ENCODE measurements around the gene KRT77. TPM values are rescaled to one million over a fixed set of nuclear protein-coding genes. Genes with fewer than 3 reads are reported as not detected.

Gene KRT77
- total RNA-seq, 1 donor from 2014 or later = not detected

DNA sequence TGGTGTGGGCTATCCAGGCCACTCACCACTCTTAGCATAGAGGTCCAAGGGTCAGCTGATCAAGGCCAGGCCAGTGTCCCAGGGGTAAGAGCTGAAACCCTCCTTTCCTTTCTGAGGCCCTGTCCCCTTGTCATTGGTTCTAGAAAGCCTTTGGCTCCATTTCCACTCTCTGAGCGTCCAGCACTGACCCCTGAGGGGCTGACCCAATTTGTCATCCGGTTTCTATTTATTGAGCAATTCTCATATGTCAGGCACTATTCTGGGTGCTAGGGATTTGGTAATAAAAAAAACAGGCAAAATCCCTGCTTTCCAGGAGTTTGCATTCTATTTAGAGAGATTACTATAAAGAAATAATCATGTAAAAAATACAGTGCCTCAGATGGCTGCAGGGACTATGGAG lies 3.4 kb downstream of the KRT77 start:
- Mint-ChIP-seq H3K36me3 (ENCODE audit: unreplicated experiment) (no peaks in the 10 kb centered on the region), H3K27me3 (ENCODE audit: unreplicated experiment) (peaks cover 52% of the 10 kb centered on the region), H3K4me3 (ENCODE audit: unreplicated experiment) (no peak overlapping the region), H3K4me1 (ENCODE audit: unreplicated experiment) (no peaks in the 10 kb centered on the region), H3K9me3 (ENCODE audit: unreplicated experiment) (no peaks in the 10 kb centered on the region), H3K27ac (ENCODE audit: unreplicated experiment) (no peak overlapping the region)
- no peak for DNase-seq (ENCODE audit: extremely low spot score, unreplicated experiment)
- TF ChIP-seq, protein P1, sequence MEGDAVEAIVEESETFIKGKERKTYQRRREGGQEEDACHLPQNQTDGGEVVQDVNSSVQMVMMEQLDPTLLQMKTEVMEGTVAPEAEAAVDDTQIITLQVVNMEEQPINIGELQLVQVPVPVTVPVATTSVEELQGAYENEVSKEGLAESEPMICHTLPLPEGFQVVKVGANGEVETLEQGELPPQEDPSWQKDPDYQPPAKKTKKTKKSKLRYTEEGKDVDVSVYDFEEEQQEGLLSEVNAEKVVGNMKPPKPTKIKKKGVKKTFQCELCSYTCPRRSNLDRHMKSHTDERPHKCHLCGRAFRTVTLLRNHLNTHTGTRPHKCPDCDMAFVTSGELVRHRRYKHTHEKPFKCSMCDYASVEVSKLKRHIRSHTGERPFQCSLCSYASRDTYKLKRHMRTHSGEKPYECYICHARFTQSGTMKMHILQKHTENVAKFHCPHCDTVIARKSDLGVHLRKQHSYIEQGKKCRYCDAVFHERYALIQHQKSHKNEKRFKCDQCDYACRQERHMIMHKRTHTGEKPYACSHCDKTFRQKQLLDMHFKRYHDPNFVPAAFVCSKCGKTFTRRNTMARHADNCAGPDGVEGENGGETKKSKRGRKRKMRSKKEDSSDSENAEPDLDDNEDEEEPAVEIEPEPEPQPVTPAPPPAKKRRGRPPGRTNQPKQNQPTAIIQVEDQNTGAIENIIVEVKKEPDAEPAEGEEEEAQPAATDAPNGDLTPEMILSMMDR (IDR thresholded peaks at IDR 0.05) = no peak

DNA sequence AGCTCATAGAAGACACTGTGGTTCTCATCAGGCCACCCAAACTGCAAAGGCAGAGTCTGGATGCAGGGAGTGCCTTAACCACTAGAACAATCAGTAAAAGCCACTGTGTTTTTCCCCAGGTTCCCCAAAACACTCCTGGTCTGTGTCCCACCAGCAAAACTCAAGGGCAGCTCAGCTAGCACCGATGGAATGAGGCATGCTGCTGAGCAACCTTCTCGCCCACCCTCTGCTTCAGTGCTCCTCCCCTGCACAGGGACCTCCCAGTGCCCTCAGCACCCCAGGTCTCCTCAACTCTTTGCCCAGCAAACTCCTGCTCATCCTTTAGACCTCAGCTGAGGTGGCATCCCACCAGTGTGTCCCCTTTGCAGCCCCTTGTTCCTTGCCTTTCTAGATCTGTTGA lies 4.0 kb downstream of the KRT77 start:
- Mint-ChIP-seq H3K36me3 (ENCODE audit: unreplicated experiment) (no peaks in the 10 kb centered on the region), H3K4me3 (ENCODE audit: unreplicated experiment) (no peak overlapping the region), H3K4me1 (ENCODE audit: unreplicated experiment) (no peaks in the 10 kb centered on the region), H3K27me3 (ENCODE audit: unreplicated experiment) (peaks cover 56% of the 10 kb centered on the region), H3K9me3 (ENCODE audit: unreplicated experiment) (no peaks in the 10 kb centered on the region), H3K27ac (ENCODE audit: unreplicated experiment) (no peak overlapping the region)
- no peak for DNase-seq (ENCODE audit: extremely low spot score, unreplicated experiment)
- TF ChIP-seq, protein P1 (IDR thresholded peaks at IDR 0.05) = no peak

DNA sequence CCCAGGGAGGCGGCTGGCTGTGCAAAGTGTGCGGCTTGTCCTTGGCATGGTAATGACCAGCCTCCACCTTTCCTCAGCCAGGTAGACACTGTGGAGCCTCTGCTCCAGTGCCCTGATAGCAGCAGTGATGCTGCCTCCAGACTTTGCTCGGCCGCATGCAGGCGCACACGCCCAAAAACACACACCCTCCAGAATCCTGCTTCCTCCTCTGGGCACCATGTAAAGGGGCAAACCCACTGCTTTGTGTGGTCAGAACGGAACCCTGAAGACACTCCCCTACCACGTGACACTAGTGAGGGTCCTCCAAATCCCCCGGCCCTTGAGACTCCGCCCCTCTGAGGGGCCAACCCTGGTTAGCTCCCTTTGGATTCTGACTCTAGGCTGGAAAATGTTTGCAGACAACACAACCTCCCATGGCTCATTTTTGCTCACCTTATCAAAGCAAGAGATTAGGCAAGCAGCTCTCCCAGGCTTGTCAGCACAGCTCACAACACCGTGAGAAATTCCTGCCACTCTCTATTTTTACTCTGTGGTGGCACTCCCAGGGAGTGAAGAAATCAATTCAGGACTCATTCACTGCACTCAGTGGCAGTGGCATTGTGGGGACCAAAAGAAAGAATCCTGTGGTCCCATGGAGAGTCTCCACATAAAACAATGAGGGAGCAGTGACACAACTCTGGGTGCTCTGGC lies 4.5 kb downstream of the KRT77 start:
- DNase-seq (ENCODE audit: extremely low spot score, unreplicated experiment) = no peak
- Mint-ChIP-seq H3K27ac (ENCODE audit: unreplicated experiment) (no peak overlapping the region), H3K4me3 (ENCODE audit: unreplicated experiment) (no peak overlapping the region), H3K9me3 (ENCODE audit: unreplicated experiment) (no peaks in the 10 kb centered on the region), H3K36me3 (ENCODE audit: unreplicated experiment) (no peaks in the 10 kb centered on the region), H3K4me1 (ENCODE audit: unreplicated experiment) (no peaks in the 10 kb centered on the region), H3K27me3 (ENCODE audit: unreplicated experiment) (peaks cover 54% of the 10 kb centered on the region)
- TF ChIP-seq, protein P1 (IDR thresholded peaks at IDR 0.05) = no peak

DNA sequence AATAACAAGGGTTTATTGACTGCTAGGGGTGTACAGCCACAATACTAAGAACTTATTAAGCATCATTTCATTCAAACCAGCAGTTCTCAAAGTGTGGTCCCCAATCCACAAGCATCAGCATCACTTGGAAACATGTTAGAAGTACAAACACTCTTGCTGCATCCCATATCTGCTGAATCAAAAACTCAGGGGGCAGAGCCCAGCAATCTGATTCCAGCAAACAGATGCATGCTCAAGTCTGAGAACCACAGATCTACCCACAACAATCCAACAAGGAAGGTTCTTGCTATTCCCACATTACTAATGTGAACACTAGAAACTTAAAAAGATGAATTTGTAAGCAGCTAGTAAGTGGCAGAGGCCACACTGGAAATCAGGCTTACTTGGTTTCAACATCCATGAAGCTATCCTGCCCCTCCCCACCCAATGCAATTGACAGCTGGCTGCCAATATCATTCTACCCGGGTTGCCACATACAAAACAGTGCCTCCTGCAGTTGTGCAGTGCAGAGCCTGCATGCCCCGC lies 6.2 kb downstream of the KRT77 start:
- H3K4me3 Mint-ChIP-seq (ENCODE audit: unreplicated experiment) = no peak overlapping the region
- no peak overlapping the region for H3K27ac Mint-ChIP-seq (ENCODE audit: unreplicated experiment)
- no peaks in the 10 kb centered on the region for H3K36me3 Mint-ChIP-seq (ENCODE audit: unreplicated experiment)
- TF ChIP-seq, protein P1 (IDR thresholded peaks at IDR 0.05) = no peak
- no peaks in the 10 kb centered on the region for H3K4me1 Mint-ChIP-seq (ENCODE audit: unreplicated experiment)
- no peaks in the 10 kb centered on the region for H3K9me3 Mint-ChIP-seq (ENCODE audit: unreplicated experiment)
- DNase-seq (ENCODE audit: extremely low spot score, unreplicated experiment) = no peak
- H3K27me3 Mint-ChIP-seq (ENCODE audit: unreplicated experiment) = peaks cover 61% of the 10 kb centered on the region

DNA sequence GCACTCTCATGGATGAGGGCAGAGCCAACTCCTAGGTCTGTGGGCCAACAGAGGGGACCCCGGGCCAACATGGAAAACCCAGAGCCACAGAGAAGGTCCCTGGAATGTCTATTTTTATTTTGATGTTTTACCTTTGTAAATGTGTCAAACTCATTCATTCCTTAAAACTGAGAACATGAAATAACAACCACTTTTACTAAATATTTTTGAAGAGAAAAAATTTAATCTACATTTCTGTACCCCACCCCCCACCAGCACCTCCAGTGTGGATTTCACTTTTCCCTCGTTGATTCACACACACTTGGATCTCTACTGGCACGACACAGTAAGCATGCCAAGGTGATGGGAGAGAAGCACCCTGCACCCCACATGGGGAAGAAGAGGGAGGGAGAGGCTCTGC lies 6.7 kb downstream of the KRT77 start:
- TF ChIP-seq, protein P1 (IDR thresholded peaks at IDR 0.05) = no peak
- no peaks in the 10 kb centered on the region for H3K9me3 Mint-ChIP-seq (ENCODE audit: unreplicated experiment)
- H3K36me3 Mint-ChIP-seq (ENCODE audit: unreplicated experiment) = no peaks in the 10 kb centered on the region
- H3K27me3 Mint-ChIP-seq (ENCODE audit: unreplicated experiment) = peaks cover 63% of the 10 kb centered on the region
- no peak overlapping the region for H3K27ac Mint-ChIP-seq (ENCODE audit: unreplicated experiment)
- no peak for DNase-seq (ENCODE audit: extremely low spot score, unreplicated experiment)
- H3K4me1 Mint-ChIP-seq (ENCODE audit: unreplicated experiment) = peaks cover under 1% of the 10 kb centered on the region
- H3K4me3 Mint-ChIP-seq (ENCODE audit: unreplicated experiment) = no peak overlapping the region

Measured in osteocyte (in vitro differentiated cells).